GM06990 (cell line): ENCODE results near the gene CFAP47.
A peak's percentile ranks its signal among the peaks of the same experiment; 100 is the strongest.

ENCODE experiments used
- DNase-seq: peaks from one replicate; pipeline ENCODE4 v3.0.0-alpha.2; 2011; ENCODE audit not compliant: insufficient read length; ENCODE audit errors: extremely low read depth
- H3K27me3 ChIP-seq: replicated peaks from 2 replicates; pipeline ENCODE4 v1.6.0; 2011; ENCODE audit warnings: low read length; ENCODE audit not compliant: control insufficient read depth, insufficient read depth
- H3K36me3 ChIP-seq: 2 replicates; pipeline ENCODE4 v1.5.1; 2011; ENCODE audit warnings: low read length; ENCODE audit not compliant: control insufficient read depth, insufficient read depth
- H3K4me3 ChIP-seq: replicated peaks from 2 replicates; pipeline ENCODE4 v1.5.1; 2011; ENCODE audit warnings: low read depth, mild to moderate bottlenecking, control low read depth, low read length
- TF ChIP-seq, protein P1 (sequence below): IDR thresholded peaks from 2 replicates; pipeline ENCODE4 v1.5.1; 2011; ENCODE audit warnings: low read length, control low read depth, mild to moderate bottlenecking, inconsistent platforms; ENCODE audit not compliant: insufficient read depth, poor library complexity, severe bottlenecking

CFAP47 gene

GRCh38 chrX:36266155-36266554 is 346.6 kb downstream of the CFAP47 start:
- Histone ChIP-seq H3K36me3 (no peaks in the 10 kb centered on the region), H3K27me3 (no peaks in the 10 kb centered on the region), H3K4me3 (no peak overlapping the region)
- TF ChIP-seq, protein P1, sequence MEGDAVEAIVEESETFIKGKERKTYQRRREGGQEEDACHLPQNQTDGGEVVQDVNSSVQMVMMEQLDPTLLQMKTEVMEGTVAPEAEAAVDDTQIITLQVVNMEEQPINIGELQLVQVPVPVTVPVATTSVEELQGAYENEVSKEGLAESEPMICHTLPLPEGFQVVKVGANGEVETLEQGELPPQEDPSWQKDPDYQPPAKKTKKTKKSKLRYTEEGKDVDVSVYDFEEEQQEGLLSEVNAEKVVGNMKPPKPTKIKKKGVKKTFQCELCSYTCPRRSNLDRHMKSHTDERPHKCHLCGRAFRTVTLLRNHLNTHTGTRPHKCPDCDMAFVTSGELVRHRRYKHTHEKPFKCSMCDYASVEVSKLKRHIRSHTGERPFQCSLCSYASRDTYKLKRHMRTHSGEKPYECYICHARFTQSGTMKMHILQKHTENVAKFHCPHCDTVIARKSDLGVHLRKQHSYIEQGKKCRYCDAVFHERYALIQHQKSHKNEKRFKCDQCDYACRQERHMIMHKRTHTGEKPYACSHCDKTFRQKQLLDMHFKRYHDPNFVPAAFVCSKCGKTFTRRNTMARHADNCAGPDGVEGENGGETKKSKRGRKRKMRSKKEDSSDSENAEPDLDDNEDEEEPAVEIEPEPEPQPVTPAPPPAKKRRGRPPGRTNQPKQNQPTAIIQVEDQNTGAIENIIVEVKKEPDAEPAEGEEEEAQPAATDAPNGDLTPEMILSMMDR = no peak
- peak; percentile 0 for DNase-seq

DNA sequence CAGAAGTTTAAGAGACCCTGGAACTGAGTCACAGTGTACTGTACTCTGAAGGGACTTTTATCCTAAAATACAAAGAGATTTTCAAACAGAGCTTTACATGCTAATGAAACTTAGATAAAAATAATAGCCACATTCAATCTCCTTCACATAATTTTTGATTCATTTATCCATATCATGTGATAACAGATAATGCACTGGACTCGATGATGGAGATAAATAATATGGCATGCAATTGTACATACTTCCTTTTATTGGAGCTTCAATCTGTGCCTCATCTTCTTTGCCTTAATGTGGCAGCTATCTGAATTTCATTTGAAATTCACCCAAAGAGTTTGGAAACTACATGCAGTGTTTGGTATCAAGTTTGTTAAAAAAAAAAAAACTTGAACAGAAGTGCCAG is 390.6 kb downstream of the CFAP47 start:
- DNase-seq = no peak
- TF ChIP-seq, protein P1 = no peak
- Histone ChIP-seq H3K36me3 (no peaks in the 10 kb centered on the region), H3K27me3 (no peaks in the 10 kb centered on the region), H3K4me3 (no peak overlapping the region)

DNA sequence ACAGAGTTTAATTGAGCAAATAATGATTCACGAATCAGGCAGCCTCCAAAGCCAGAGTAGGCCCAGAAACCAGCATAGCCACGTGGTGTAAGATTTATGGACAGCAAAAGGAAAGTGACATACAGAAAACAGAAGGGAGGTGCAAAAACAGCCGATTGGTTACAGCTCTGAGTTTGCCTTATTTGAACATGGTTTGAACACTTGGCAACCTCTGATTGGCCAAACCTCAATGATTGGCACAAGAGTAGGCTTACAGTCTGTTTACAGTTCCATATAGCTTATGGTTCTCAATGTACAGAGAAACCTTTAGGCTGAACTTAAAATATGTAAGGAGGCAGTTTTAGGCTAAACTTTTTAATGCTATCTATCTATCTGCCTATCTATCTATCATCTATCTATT is 394.8 kb downstream of the CFAP47 start:
- H3K27me3 ChIP-seq = no peaks in the 10 kb centered on the region
- no peaks in the 10 kb centered on the region for H3K36me3 ChIP-seq
- TF ChIP-seq, protein P1 = no peak
- H3K4me3 ChIP-seq = no peak overlapping the region
- DNase-seq = no peak

- Histone ChIP-seq H3K4me3 (no peak overlapping the region), H3K36me3 (no peaks in the 10 kb centered on the region), H3K27me3 (no peaks in the 10 kb centered on the region)
- TF ChIP-seq, protein P1 = no peak
- no peak for DNase-seq
These were observed 415.0 kb downstream of the CFAP47 start for GRCh38 chrX:36334572-36334971.

DNA sequence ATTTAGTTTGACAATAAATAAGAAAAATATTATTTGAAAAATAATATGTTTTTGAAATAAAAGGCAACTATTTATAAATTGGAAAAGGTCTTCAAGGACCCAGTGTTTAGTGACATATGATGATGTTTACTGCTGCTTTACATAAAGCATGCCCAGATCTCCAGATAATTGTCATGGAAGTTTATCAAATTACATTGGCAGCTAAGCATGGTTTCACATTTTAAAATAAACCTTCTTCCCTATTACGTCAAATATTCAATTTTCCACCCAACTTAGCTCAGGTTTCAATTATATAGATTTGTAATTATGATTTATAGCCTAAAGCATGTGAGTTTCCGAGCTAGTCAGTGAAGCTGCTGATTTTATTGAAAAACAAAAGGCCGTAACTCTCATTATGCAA is 417.2 kb downstream of the CFAP47 start:
- no peaks in the 10 kb centered on the region for H3K27me3 ChIP-seq
- TF ChIP-seq, protein P1 = no peak
- H3K4me3 ChIP-seq = no peak overlapping the region
- no peaks in the 10 kb centered on the region for H3K36me3 ChIP-seq
- DNase-seq = no peak

- Histone ChIP-seq H3K36me3 (no peaks in the 10 kb centered on the region), H3K27me3 (no peaks in the 10 kb centered on the region), H3K4me3 (no peak overlapping the region)
- no peak for DNase-seq
- TF ChIP-seq, protein P1 = no peak
These were observed 424.8 kb downstream of the CFAP47 start for GRCh38 chrX:36344301-36344700.
